HCT116 (cell line): ENCODE data around the gene PKNOX2. TPM values are rescaled to one million over a fixed set of nuclear protein-coding genes. Genes with fewer than 3 reads are reported as not detected.

ENCODE experiments used
- ATAC-seq: fragments of 200-7000 bp; cut with Tn5 transposase; 2 replicates; pipeline ENCODE4 v1.9.1; 2020; ENCODE audit warnings: mild to moderate bottlenecking, moderate library complexity
- BruUV-seq: library from RNA; stranded (reverse); fragments of 400-500 nt; replicated peaks from 2 replicates; lab custom pipeline; 2021; lab: Mats Ljungman, UMichigan
- CTCF ChIA-PET: fragments of 300-600 bp; sonication (Branson Sonifier 250); formaldehyde crosslinking; loops from one replicate; lab custom pipeline; 2021; ENCODE audit warnings: antibody characterized with exemption; lab: Charles Lee
- POLR2A ChIA-PET: fragments of 300-600, 350-600 bp; sonication (Branson Sonifier 250); formaldehyde crosslinking; loops from one replicate; lab custom pipeline; 2021; ENCODE audit warnings: antibody characterized with exemption; lab: Charles Lee
- RAD21 ChIA-PET, 2 experiments: fragments of 300-600 bp; sonication (Branson Sonifier 250); formaldehyde crosslinking; loops; one replicate each; lab custom pipeline; 2023; ENCODE audit warnings: low total read pairs in 2 of 2; ENCODE audit not compliant: uncharacterized antibody in 2 of 2, unreplicated experiment in 2 of 2, low non-redundant PET in 1 of 2; lab: Charles Lee
- DNase-seq: peaks from one replicate; pipeline ENCODE4 v3.0.0-alpha.2; 2010; ENCODE audit warnings: low read depth, low spot score
- H2AFZ ChIP-seq: fragments of 200-600 bp; shearing (Covaris generic), sonication (generic); 2 replicates; pipeline ENCODE4 v1.6.1; 2017; ENCODE audit warnings: low read depth, mixed run types, mixed read lengths, antibody characterized with exemption, low read length; ENCODE audit not compliant: poor library complexity, severe bottlenecking
- H3K27ac ChIP-seq: 2 replicates; pipeline ENCODE4 v1.5.1; 2012; ENCODE audit warnings: low read depth, low read length
- H3K27me3 ChIP-seq: fragments of 200-600 bp; sonication (generic); 2 replicates; pipeline ENCODE4 v1.6.1; 2016; ENCODE audit warnings: mixed run types, low read length, mixed read lengths; ENCODE audit not compliant: insufficient read depth
- H3K36me3 ChIP-seq, 2 experiments: fragments of 200-500 bp in 1 of 2; fragments of 200-600 bp in 1 of 2; sonication (Bioruptor generic) in 1 of 2; sonication (generic) in 1 of 2; 2 replicates each; pipeline versions ENCODE4 v1.5.1 to v1.6.1; 2014 to 2016; ENCODE audit warnings: low read length in 2 of 2, inconsistent platforms in 1 of 2, mixed read lengths in 1 of 2, mixed run types in 1 of 2; ENCODE audit not compliant: insufficient read depth in 2 of 2, control insufficient read depth in 1 of 2
- H3K4me1 ChIP-seq, 2 experiments: fragments of 200-600 bp in 1 of 2; sonication (generic) in 1 of 2; 2 replicates each; pipeline versions ENCODE4 v1.5.1 to v1.6.1; 2012 to 2017; ENCODE audit warnings: low read length in 2 of 2, inconsistent platforms in 1 of 2, mild to moderate bottlenecking in 1 of 2, mixed read lengths in 1 of 2, mixed run types in 1 of 2, moderate library complexity in 1 of 2; ENCODE audit not compliant: insufficient read depth in 2 of 2, control insufficient read depth in 1 of 2
- H3K4me2 ChIP-seq: fragments of 200-600 bp; sonication (generic); 2 replicates; pipeline ENCODE4 v1.6.1; 2017; ENCODE audit warnings: mixed run types, low read length, mixed read lengths
- H3K4me3 ChIP-seq, 2 experiments: fragments of 200-600 bp in 1 of 2; sonication (generic) in 1 of 2; replicated peaks in 1 of 2; 2 replicates each; pipeline ENCODE4 v1.5.1; 2011 to 2016; ENCODE audit warnings: low read length in 2 of 2, control low read depth in 1 of 2, low read depth in 1 of 2, mild to moderate bottlenecking in 1 of 2, mixed read lengths in 1 of 2, mixed run types in 1 of 2
- H3K79me2 ChIP-seq: fragments of 200-600 bp; sonication (generic); 2 replicates; pipeline ENCODE4 v1.6.1; 2017; ENCODE audit warnings: mild to moderate bottlenecking, mixed run types, low read length, moderate library complexity, mixed read lengths; ENCODE audit not compliant: insufficient read depth
- H3K9ac ChIP-seq: fragments of 200-600 bp; sonication (generic); 2 replicates; pipeline ENCODE4 v1.6.1; 2016; ENCODE audit warnings: low read length, mixed read lengths
- H3K9me2 ChIP-seq: fragments of 200-600 bp; sonication (generic), shearing (Covaris generic); 2 replicates; pipeline ENCODE4 v1.6.1; 2017; ENCODE audit warnings: mixed run types, mild to moderate bottlenecking, moderate library complexity; ENCODE audit not compliant: insufficient read depth
- H3K9me3 ChIP-seq, 2 experiments: fragments of 200-500 bp in 1 of 2; fragments of 200-600 bp in 1 of 2; sonication (Bioruptor generic) in 1 of 2; sonication (generic) in 1 of 2; 2 replicates each; pipeline ENCODE4 v1.6.1; 2014 to 2017; ENCODE audit warnings: low read length in 2 of 2, mixed read lengths in 2 of 2, inconsistent platforms in 1 of 2, low read depth in 1 of 2, mild to moderate bottlenecking in 1 of 2, mixed run types in 1 of 2, moderate library complexity in 1 of 2; ENCODE audit not compliant: control insufficient read depth in 1 of 2, insufficient read depth in 1 of 2
- H4K20me1 ChIP-seq: fragments of 200-600 bp; sonication (generic), shearing (Covaris generic); 2 replicates; pipeline ENCODE4 v1.6.1; 2017; ENCODE audit warnings: mixed run types, mild to moderate bottlenecking, moderate library complexity; ENCODE audit not compliant: insufficient read depth
- CEBPB ChIP-seq: IDR thresholded peaks from 2 replicates; pipeline ENCODE4 v1.6.1; 2012; ENCODE audit warnings: low read depth
- EGR1 ChIP-seq: IDR thresholded peaks from 2 replicates; pipeline ENCODE4 v1.6.1; 2012; ENCODE audit warnings: low read depth
- EZH2phosphoT487 ChIP-seq: fragments of 200-600 bp; IDR thresholded peaks from 2 replicates; pipeline ENCODE4 v1.6.1; 2018; ENCODE audit warnings: antibody characterized with exemption, borderline replicate concordance
- FOSL1 ChIP-seq: IDR thresholded peaks from 2 replicates; pipeline ENCODE4 v1.6.1; 2012; ENCODE audit warnings: low read depth
- JUND ChIP-seq: IDR thresholded peaks from 2 replicates; pipeline ENCODE4 v1.6.1; 2012
- POLR2A ChIP-seq: IDR thresholded peaks from 2 replicates; pipeline ENCODE4 v1.7.0; 2011; ENCODE audit warnings: borderline replicate concordance; ENCODE audit not compliant: insufficient read depth, insufficient read length; ENCODE audit errors: extremely low read depth
- POLR2AphosphoS5 ChIP-seq: IDR thresholded peaks from 2 replicates; pipeline ENCODE4 v1.6.1; 2011; ENCODE audit warnings: mild to moderate bottlenecking, low read depth, low read length, moderate library complexity
- SP1 ChIP-seq: IDR thresholded peaks from 2 replicates; pipeline ENCODE4 v1.6.1; 2012; ENCODE audit warnings: low read depth
- TCF7L2 ChIP-seq: IDR thresholded peaks from 2 replicates; pipeline ENCODE4 v1.7.0; 2011; ENCODE audit warnings: borderline replicate concordance, inconsistent platforms; ENCODE audit not compliant: insufficient read depth, insufficient read length; ENCODE audit errors: extremely low read depth
- YY1 ChIP-seq: IDR thresholded peaks from 2 replicates; pipeline ENCODE4 v1.6.1; 2011; ENCODE audit warnings: low read length, low read depth, moderate library complexity, mild to moderate bottlenecking; ENCODE audit not compliant: insufficient replicate concordance; ENCODE audit errors: extremely low read depth
- ZFX ChIP-seq: fragments of 450-650 bp; IDR thresholded peaks from 2 replicates; pipeline ENCODE4 v1.6.1; 2017
- ZNF274 ChIP-seq: fragments of 200-500 bp; sonication (Bioruptor generic); IDR thresholded peaks from 2 replicates; pipeline ENCODE4 v1.6.1; 2014; ENCODE audit warnings: mild to moderate bottlenecking, low read depth, low read length, inconsistent platforms
- intact Hi-C: fragments of 100-400 bp; cut with micrococcal nuclease; formaldehyde crosslinking; loops from 2 replicates; pipeline ENCODE4 v1.10.0; 2022
- total RNA-seq: library from RNA; stranded (reverse); gene quantifications from one replicate; pipeline ENCODE4 v1.2.1, GENCODE V29; 2021; ENCODE audit not compliant: unreplicated experiment
- TF ChIP-seq, protein P1 (sequence below): IDR thresholded peaks from 2 replicates; pipeline ENCODE4 v1.6.1; 2012
- TF ChIP-seq, protein P2 (sequence below): IDR thresholded peaks from 2 replicates; pipeline ENCODE4 v1.6.1; 2012
- TF ChIP-seq, protein P3 (sequence below), 3 experiments: fragments of 200-600 bp in 1 of 3; sonication (generic) in 1 of 3; IDR thresholded peaks in 2 of 3; conservative IDR thresholded peaks in 1 of 3; 2 replicates each; pipeline ENCODE4 v1.5.1; 2012 to 2017; ENCODE audit warnings: low read depth in 2 of 3, low read length in 2 of 3, antibody characterized with exemption in 1 of 3, borderline replicate concordance in 1 of 3, control low read depth in 1 of 3, mild to moderate bottlenecking in 1 of 3, mixed read lengths in 1 of 3, mixed run types in 1 of 3, moderate library complexity in 1 of 3; ENCODE audit not compliant: insufficient read depth in 1 of 3
- TF ChIP-seq, protein P4 (sequence below): IDR thresholded peaks from 2 replicates; pipeline ENCODE4 v1.6.1; 2011; ENCODE audit warnings: mild to moderate bottlenecking, low read length, moderate library complexity; ENCODE audit not compliant: insufficient replicate concordance; ENCODE audit errors: extremely low read depth

Gene PKNOX2
- total RNA-seq, 1 experiment from 2014 or later = 0.20 TPM

DNA sequence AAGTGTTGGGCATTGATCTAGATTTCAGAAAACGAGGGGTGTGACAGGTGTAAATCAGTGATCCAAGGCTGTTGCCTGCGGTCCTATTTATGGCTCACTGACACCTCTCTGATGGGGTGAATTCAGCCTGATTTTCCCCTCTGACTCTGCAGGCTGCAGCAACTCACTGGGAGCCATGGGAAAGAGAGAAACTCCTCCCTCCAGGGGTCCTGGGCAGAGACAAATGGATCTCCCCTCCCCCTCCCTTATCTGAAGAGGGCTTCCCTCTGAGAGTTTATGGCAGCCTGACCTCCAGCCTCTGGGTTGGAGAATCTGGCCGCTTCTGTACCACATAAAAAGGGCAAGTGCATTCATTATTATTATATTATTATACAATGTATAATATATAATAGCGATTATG is 1.8 kb upstream of the PKNOX2 start:
- Histone ChIP-seq H3K9me3 (no peaks in the 10 kb centered on the region), H3K36me3 (no peaks in the 10 kb centered on the region), H3K4me2 (no peak overlapping the region), H3K79me2 (no peaks in the 10 kb centered on the region), H3K4me3 (no peak overlapping the region), H3K9me2 (no peaks in the 10 kb centered on the region), H3K9ac (no peak overlapping the region), H3K4me1 (no peaks in the 10 kb centered on the region), H4K20me1 (no peaks in the 10 kb centered on the region), H2AFZ (no peak overlapping the region), H3K27me3 (no peaks in the 10 kb centered on the region), H3K27ac (no peak overlapping the region)
- BruUV-seq = no TSS peak
- TF ChIP-seq, protein P1, sequence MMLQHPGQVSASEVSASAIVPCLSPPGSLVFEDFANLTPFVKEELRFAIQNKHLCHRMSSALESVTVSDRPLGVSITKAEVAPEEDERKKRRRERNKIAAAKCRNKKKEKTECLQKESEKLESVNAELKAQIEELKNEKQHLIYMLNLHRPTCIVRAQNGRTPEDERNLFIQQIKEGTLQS = no peak
- TF ChIP-seq ZFX (no peak), POLR2A (no peak), SP1 (no peak), CEBPB (no peak), EGR1 (no peak), JUND (no peak), YY1 (no peak), FOSL1 (no peak), EZH2phosphoT487 (no peak), TCF7L2 (no peak), ZNF274 (no peak), POLR2AphosphoS5 (no peak)
- TF ChIP-seq, protein P2, sequence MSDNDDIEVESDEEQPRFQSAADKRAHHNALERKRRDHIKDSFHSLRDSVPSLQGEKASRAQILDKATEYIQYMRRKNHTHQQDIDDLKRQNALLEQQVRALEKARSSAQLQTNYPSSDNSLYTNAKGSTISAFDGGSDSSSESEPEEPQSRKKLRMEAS = no peak
- TF ChIP-seq, protein P3, sequence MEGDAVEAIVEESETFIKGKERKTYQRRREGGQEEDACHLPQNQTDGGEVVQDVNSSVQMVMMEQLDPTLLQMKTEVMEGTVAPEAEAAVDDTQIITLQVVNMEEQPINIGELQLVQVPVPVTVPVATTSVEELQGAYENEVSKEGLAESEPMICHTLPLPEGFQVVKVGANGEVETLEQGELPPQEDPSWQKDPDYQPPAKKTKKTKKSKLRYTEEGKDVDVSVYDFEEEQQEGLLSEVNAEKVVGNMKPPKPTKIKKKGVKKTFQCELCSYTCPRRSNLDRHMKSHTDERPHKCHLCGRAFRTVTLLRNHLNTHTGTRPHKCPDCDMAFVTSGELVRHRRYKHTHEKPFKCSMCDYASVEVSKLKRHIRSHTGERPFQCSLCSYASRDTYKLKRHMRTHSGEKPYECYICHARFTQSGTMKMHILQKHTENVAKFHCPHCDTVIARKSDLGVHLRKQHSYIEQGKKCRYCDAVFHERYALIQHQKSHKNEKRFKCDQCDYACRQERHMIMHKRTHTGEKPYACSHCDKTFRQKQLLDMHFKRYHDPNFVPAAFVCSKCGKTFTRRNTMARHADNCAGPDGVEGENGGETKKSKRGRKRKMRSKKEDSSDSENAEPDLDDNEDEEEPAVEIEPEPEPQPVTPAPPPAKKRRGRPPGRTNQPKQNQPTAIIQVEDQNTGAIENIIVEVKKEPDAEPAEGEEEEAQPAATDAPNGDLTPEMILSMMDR (IDR thresholded peaks at IDR 0.05 in 2 of 3, conservative IDR thresholded peaks at IDR 0.05 in 1 of 3; ENCODE audit: borderline replicate concordance in 1 of 3, insufficient read depth in 1 of 3, low read depth in 2 of 3, low read length in 2 of 3) = no peak
- TF ChIP-seq, protein P4, sequence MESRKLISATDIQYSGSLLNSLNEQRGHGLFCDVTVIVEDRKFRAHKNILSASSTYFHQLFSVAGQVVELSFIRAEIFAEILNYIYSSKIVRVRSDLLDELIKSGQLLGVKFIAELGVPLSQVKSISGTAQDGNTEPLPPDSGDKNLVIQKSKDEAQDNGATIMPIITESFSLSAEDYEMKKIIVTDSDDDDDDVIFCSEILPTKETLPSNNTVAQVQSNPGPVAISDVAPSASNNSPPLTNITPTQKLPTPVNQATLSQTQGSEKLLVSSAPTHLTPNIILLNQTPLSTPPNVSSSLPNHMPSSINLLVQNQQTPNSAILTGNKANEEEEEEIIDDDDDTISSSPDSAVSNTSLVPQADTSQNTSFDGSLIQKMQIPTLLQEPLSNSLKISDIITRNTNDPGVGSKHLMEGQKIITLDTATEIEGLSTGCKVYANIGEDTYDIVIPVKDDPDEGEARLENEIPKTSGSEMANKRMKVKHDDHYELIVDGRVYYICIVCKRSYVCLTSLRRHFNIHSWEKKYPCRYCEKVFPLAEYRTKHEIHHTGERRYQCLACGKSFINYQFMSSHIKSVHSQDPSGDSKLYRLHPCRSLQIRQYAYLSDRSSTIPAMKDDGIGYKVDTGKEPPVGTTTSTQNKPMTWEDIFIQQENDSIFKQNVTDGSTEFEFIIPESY = no peak
- CTCF ChIA-PET = no interaction called here
- DNase-seq (no peak), ATAC-seq (no peak)
- intact Hi-C loops = loop anchor here (5.0 kb wide), 1 partner anchor 185 kb away; no protein-coding TSS in a partner anchor
- RAD21 ChIA-PET = no interaction called here
- POLR2A ChIA-PET = no interaction called here
